ENCODE data around the gene PACSIN1.

GRCh38 chr6:34463849-34464248 is 2.0 kb upstream of the PACSIN1 start:
- TF ChIP-seq CTCF (IDR thresholded peaks at IDR 0.05), result no peak
- no peak for TF ChIP-seq EZH2 (IDR thresholded peaks at IDR 0.05)
- TF ChIP-seq EZH2phosphoT487 (IDR thresholded peaks at IDR 0.05), result no peak

Data from neural progenitor cell (in vitro differentiated cells).